Measurements from ENCODE around the gene SLC30A7.
"Not testable (repeated sequence)": the region's sequence is repeated elsewhere in the genome, so short reads cannot be mapped to it uniquely, and the experiment has no call there.

The SLC30A7 gene

DNA sequence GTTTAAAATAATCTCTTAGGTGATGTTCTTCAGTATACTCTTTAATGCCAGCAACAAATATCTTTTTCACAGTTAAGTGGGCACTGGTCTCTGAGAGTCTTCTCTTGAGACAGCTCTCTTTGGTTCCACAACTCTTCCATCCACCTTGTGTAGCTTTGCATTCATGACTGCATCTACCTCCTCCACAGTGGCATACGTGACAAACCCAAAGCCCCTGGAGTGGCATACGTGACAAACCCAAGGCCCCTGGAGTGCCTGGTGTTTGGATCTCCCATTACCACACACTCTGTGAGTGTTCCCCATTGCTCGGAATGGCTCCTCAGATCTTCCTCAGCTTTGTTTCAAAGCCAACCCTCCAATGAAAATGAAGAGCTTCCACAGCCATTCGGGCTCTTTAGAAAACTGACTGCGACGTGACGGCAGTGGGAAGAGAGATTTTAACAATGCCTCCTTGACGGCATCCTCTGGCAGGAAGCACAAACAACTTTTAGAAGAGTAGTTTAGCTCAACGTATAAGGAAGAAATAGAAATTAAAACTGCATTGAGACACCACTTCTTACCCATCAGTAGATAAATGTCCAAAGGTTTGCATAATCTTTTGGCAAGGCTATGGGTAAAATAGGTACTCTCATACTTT, 45.8 kb downstream of the SLC30A7 start:
- DNase-seq, result no peak

DNA sequence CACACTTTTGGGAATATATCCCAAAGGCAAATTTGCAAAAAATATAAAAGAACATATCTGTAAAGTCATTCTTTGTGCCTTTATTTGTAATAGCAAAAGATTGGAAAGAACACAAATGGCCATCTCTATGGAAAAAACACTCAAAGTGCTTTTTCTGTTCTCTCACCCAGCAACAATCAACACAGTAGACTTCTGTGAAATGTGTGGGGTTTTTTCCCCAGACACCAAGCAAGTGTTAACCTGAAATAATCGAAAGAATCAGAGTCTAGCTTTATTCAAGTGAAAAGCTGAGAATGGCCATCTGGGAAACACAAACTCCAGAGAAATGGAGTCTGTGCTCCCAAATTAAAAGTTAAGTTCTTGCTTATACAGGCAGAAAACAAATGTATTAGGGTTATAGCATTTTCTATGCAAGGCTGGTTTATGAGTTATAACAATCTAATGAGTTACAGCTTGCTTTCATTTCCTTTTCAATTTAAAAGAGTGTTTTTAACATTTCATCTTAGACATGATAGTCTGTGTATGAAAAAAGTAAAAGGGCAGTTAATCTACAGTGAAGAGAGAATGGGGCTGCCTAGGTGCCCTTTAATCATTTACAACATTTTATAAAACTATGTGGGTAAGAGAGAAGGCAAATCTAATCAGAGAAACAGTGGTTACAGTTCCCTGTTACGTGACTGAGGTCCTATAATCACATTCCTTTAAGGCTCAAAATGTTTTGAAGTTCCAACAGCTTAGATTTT, 46.6 kb downstream of the SLC30A7 start:
- no peak for DNase-seq

DNA sequence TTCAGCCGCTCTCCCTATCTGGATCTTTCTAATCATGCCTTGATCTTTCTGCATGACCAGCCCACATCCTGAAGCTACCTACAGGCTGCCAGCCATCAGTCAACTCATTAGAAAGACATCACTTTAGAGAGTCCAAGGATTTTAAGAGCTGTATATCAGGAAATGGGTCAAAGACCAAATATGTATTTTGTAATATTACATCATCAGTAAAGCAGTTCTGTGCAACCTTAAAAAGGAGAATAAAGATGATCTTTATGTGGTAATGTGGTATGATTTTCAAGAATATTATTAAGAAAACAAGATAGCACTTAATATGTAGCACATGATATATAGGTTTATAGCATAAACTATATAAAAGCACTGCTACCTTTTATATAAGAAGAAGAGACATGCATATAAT, 47.6 kb downstream of the SLC30A7 start:
- DNase-seq, result no peak

DNA sequence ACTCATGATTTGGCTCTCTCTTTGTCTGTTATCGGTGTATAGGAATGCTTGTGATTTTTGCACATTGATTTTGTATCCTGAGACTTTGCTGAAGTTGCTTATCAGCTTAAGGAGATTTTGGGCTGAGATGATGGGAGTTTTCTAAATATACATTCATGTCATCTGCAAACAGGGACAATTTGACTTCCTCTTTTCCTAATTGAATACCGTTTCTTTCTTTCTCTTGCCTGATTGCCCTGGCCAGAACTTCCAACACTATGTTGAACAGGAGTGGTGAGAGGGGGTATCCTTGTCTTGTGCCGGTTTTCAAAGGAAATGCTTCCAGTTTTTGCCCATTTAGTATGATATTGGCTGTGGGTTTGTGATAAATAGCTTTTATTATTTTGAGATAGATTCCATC, 50.2 kb downstream of the SLC30A7 start:
- not testable (repeated sequence) for DNase-seq

DNA sequence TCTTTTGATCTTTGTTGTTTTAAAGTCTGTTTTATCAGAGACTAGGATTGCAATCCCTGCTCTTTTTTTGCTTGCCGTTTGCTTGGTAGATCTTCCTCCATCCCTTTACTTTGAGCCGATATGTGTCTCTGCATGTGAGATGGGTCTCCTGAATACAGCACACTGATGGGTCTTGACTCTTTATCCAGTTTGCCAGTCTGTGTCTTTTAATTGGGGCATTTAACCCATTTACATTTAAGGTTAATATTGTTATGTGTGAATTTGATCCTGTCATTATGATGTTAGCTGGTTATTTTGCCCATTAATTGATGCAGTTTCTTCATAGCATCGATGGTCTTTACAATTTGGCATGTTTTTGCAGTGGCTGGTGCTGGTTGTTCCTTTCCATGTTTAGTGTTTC, 51.9 kb downstream of the SLC30A7 start:
- not testable (repeated sequence) for DNase-seq

DNA sequence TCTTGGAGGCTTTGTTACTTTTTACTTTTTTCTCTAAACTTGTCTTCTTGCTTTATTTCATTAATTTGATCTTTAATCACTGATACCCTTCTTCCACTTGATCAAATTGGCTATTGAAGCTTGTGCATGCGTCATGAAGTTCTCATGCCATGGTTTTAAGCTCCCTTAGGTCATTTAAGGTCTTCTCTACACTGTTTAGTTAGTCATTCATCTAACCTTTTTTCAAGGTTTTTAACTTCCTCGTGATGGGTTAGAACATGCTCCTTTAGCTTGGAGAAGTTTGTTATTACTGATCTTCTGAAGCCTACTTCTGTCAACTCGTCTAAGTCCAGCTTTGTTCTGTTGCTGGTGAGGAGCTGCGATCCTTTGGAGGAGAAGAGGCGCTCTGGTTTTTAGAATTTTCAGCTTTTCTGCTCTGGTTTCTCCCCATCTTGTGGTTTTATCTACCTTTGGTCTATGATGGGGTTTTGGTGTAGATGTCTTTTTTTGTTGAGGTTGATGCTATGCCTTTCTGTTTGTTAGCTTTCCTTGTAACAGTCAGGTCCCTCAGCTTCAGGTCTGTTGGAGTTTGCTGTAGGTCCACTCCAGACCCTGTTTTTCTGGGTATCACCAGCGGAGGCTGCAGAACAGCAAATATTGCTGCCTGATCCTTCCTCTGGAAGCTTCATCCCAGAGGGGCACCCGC, 53.0 kb downstream of the SLC30A7 start:
- not testable (repeated sequence) for DNase-seq

DNA sequence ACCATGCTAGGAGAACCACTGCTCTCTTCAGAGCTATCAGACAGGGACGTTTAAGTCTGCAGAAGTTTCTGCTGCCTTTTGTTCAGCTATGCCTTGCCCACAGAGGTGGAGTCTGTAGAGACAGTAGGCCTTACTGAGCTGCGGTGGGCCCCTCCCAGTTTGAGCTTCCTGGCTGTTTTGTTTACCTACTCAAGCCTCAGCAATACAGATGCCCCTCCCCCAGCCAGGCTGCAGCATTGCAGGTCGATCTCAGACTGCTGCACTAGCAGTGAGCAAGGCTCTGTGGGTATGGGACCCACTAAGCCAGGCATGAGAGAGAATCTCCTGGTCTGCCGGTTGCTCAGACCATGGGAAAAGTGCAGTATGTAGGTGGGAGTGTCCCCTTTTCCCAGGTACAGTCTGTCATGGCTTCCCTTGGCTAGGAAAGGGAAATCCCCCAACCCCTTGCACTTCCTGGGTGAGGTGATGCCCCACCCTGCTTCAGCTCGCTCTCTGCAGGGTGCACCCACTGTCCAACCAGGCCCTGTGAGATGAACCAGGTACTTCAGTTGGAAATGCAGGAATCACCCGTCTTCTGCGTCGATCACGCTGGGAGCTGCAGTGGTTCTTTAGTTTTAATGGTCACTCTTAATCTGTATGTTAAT, 53.7 kb downstream of the SLC30A7 start:
- not testable (repeated sequence) for DNase-seq

DNA sequence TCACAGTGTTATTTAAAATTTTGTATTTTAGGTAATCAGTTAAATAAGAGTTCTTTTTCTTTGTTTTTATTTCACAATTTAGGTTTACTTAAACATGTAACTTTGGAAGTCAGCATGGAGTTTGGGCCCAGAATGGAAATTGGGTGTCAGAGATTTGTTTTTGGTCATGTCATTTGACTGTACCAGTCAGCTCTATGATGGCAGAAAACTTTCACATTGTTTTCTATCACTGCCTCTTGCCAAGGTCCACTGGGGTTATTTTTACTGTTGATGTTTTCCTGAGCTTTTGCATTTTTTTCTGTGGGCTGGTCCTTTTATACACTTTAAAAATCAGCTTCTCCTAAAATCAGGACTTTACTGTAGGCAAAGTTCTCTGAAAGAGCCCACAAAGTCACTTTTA, 54.4 kb downstream of the SLC30A7 start:
- DNase-seq, result no peak

DNA sequence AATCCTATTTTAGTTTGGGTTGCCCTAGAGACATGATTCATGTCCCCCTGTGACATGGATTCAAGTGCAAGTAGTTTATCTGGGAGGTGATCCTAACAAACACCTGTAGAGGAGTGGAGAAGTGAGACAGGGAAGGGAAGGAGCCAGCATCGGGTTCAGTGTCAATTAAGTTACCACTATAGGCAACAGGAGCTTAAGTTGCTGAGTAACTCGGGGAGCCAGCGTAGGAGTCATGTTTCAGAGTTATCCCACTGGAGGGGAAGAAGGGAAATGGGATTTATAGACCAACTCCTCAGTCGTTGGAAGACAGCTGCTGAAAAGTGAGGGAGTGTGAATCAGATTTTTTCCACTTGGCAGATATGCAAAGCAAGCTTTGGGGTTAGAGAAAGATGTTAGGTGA, 54.9 kb downstream of the SLC30A7 start:
- DNase-seq, result no peak

DNA sequence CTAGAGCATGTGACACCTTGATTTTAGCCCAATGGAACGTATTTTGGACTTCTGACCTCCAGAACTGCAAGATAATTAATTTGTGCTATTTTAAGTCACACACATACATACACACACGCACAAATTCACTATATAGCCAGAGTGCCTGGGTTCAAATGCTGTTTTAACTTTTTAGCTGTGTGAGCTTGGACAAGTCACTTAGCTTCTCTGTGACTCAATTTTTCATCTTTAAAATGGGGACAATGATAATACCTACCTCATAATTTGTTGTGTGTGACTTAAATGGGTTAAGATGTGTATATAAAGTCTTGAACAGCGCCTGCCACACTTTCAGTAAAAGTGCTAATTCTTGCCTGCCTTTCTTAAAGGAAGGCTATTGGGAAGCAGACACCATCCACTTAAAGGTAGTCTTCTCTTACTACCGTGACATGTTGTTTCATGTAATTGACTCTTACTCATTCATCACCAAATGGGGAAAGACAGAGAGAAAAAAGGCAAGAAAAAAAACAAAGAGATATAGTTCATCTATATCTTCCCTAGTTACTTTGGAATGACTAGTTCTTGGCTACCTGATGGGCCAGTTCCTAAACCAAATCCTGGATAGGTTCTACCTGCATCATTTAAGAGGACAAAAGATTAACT, 56.3 kb downstream of the SLC30A7 start:
- DNase-seq, result no peak

DNA sequence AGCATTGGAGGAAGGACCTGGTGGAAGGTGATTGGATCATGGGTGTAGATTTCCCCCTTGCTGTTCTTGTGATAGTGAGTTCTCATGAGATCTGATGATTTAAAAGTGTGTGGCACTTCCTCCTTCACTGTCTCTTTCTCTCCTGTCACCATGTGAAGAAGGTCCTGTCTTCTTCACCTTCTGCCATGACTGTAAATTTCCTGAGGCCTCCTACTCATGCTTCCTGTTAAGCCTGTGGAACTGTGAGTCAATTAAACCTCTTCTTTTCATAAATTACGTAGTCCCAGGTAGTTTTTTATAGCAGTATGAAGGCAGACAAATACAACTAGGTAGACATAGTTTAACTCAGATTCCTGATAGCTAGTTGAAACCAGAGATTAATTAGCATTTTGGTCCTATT, 57.1 kb downstream of the SLC30A7 start:
- not testable (repeated sequence) for DNase-seq

DNA sequence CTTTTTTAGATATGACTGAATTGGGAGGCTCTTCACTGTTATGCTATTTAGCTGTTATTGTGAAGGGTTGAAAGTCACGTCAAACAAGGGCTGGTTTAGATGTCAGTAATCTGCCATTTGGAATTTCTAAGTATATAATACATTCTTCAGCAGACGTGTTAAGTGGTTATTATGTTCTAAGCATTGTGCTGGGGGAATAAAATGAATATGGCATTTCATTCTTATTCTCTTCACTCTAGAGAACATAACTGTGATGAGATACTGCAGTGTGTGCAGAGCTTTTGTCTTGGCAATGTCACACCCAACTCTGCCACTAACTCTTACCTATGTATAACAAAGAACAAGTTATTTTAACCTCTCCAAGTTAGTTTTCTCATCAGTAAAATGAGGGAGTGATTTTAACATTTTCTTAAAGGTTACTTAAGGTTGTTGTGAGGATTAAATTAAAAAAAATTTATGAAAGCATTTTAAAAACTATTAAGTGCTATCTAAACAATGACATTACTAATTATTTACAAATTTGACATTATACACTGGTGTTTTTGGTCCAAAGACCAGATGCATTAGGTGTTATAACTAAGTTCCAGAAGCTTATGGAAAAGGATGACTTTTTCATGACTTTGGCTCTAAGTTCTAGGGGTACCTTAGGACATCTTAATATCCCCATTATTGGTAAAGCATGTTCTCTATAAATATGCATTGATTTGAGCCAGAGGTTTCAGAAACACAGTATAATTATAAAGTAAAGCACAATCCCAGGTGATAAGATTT, 58.3 kb downstream of the SLC30A7 start:
- no peak for DNase-seq

DNA sequence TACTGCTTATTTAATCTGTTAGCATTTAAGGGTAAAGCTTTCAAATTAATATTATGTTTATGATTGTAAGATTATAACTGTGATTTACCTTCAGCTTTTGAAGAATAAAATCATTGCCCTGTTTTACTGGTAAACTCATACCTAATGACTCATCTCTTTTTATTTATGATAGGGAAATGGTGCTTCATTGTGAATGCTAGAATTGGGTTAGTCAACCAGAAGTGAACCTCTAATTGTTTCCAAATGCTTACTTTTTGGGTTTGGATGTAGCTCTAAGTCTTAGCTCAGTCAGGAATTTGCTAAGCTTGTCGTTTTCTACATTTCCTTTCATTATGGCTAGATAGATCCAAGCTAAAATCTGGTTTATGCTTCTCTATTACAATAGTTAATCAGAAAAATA, 59.4 kb downstream of the SLC30A7 start:
- DNase-seq, result no peak

DNA sequence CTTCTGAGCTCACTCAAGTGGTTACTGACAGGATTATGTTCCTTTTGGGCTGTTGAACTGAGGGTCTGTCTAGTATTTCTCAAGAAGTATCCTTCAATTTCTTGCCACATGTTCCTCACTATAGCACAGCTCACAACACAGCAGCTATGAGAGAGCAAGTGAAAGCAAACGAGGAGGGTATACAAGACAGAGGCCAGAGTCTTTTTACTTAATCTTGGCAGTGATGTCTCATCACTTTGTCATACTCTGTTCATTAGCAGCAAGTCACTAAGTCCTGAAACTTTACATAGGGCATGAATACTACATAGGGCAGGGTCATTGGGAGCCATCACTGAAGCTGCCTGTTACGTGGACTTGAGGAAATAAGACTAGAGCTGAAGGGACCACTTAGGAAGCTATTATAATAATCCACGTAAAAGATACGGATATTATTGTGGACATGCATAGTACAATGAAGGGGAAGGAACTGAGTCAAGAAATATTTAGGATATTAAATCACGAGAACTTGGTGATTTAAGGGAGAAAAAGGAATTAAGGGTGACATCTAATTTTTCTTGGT, 63.7 kb downstream of the SLC30A7 start:
- no peak for DNase-seq

DNA sequence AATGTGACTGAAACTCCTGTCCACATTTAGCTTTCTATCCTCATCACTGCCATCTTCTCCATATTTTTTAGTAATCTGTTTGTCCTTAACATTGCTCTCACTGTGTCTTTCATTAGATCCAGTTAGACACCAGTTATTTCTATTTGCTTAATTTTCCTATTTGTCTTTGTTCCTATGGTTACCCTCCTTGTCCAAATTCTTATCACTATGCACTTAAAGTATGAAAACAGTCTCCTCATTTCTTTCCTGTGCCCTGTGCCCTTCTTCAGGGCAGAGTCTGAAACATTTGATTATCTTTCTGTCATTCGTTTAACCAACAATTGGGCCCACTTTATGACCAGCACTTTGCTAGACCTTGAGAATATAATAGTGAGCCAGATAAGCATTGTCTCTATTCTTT, 64.2 kb downstream of the SLC30A7 start:
- DNase-seq, result no peak

DNA sequence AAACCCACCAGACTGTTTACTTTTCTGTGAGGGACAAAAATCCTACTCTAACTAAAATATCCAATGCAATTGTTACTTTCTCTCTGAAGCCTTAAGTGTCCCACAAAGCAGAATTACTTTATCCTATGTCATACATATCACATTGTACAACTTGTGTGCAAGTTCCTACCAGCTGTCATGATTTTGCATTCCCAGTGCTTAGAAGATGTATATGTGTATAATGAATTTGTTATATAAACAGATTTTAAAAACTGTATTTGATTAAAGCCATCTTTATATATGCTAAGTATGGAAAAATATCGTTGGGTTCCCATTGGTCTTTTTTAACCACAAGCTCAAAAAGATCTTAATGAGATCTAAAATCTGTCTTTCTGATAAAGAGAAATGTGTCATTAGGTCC, 72.7 kb downstream of the SLC30A7 start:
- DNase-seq, result no peak

DNA sequence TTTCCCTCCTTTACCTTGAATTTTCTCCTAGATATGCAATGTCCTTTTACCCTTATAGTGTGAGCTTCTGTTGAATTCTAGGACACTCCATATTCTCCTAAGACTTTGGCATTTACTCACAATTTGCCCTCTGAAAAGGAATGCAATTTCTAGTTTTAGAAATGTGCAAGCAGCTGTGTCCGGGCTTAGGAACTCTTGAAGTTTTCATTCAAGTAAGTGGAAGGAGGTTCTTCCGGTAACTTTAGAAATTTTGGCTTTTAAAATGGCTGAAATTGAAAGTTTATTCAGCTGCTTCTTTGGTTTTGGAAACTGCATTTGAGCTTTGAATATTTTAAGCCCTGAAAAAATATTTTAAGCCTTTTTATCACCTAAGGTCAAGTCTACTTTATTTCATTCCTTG, 73.4 kb downstream of the SLC30A7 start:
- no peak for DNase-seq

DNA sequence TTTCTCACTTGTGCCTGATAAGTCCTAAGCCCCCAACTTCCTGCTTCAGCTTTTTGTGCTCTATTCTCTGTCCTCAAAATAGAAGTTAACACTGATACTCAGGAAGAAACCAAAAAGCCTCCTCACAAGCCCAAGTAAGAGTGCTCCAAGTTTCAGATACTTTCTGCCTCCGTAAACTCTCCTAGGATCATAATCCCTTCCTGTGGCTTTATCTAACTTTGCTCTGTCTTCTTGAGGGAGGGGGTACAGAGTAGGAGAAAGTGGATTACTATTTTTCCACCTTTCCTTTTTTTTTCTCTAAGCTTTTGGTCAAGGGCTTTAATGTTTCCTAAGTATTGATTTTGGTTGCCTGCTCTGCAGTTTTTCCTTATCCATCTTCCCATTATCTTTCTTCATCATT, 75.1 kb downstream of the SLC30A7 start:
- DNase-seq, result no peak

DNA sequence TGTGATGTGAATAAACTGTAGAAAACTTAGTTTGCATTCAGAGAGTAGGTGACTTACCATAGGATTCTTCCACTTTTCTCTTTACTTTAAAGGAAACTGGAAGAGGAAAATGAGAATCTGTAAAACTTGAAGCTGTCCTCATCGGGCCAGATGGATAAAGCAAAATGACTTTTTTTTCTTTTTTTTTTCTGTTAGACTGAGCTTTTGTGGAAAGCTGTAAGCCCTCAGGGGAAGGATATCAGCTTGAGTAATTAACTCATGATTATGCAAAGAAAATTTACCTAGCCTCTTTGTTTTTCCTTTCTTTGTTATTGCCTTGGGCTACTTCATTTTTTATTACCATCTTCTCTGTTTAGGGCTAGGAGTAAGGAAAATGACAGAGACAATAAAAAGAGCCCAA, 76.3 kb downstream of the SLC30A7 start:
- no peak for DNase-seq

DNA sequence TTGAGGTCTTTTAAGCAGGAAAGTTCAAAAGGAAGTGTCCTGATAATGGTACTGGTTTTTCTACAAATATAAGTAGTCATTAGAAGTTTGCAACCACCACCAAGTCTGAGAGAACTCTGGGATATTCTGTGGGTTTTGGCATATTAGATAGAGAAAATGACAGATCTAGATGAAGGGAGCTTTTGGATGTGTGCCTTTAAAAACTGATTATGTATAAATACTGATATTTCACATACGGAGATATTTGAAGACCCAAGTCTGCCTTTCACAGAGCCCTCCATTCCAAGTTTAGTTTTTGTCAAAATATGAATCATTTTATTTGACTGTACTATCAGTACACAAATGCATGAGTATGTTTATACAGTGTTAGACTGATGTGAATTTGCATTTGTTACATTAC, 81.0 kb downstream of the SLC30A7 start:
- no peak for DNase-seq

DNA sequence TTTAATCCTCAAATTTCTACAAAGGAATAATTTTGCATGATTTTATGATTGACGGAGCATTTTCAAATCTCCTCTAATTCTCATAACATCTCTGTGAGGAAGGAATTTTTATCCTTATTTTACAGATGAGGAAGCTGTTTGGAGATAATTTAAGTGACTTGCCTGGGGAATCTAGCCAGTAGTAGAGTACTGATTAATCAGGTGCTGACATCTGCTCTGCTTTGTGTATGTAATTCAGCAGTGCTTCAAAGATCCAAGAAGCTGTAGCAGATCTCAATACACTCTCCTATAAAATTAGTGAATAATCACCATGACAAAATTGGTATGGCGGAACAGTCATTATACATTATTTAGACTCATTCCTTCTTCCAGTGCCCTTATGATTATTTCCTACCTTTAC, 83.7 kb downstream of the SLC30A7 start:
- DNase-seq, result no peak

DNA sequence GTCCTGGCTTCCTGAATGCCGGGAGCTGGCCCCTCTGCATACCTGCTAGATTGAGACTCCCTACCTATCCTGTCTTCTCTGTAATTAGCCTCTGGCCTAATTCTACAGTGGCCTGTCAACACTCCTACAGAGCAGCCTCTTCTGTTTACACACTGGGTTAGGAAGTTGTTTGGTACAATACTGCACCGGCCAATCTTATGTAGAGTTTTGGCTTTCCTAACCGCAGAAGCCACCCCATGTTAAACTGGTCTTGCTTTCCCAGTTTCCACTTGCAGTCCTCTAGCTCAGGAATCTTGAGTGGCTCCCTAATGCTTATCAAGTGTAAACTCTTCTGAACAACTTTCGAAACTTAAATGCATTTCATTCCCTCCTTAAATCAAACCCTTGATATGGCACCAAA, 86.9 kb downstream of the SLC30A7 start:
- DNase-seq, result no peak

Data from cortex of kidney (tissue), 1 donor.